ENCODE data around the gene SUSD1.

The SUSD1 gene

GRCh38 chr9:112157961-112158360 is 17.1 kb downstream of the SUSD1 start:
- H2AFZ ChIP-seq (ENCODE audit: low read depth, low read length) = no peak overlapping the region
- H3K27ac ChIP-seq (ENCODE audit: low read length) = no peak overlapping the region
- no peaks in the 10 kb centered on the region for H3K79me2 ChIP-seq (ENCODE audit: insufficient read depth, low read length)
- H3K9me3 ChIP-seq (ENCODE audit: insufficient read depth, low read length, severe bottlenecking) = no peaks in the 10 kb centered on the region
- ATAC-seq (ENCODE audit: insufficient read depth, low read depth) = no peak
- H3K4me3 ChIP-seq (ENCODE audit: low read depth in 1 of 2, low read length in 2 of 2) = no peak overlapping the region
- no peak overlapping the region for H3K9ac ChIP-seq (ENCODE audit: low read depth, low read length)
- TF ChIP-seq EZH2 (IDR thresholded peaks at IDR 0.05; ENCODE audit: borderline replicate concordance, low read depth, low read length, severe bottlenecking) = no peak
- TF ChIP-seq, protein P1, sequence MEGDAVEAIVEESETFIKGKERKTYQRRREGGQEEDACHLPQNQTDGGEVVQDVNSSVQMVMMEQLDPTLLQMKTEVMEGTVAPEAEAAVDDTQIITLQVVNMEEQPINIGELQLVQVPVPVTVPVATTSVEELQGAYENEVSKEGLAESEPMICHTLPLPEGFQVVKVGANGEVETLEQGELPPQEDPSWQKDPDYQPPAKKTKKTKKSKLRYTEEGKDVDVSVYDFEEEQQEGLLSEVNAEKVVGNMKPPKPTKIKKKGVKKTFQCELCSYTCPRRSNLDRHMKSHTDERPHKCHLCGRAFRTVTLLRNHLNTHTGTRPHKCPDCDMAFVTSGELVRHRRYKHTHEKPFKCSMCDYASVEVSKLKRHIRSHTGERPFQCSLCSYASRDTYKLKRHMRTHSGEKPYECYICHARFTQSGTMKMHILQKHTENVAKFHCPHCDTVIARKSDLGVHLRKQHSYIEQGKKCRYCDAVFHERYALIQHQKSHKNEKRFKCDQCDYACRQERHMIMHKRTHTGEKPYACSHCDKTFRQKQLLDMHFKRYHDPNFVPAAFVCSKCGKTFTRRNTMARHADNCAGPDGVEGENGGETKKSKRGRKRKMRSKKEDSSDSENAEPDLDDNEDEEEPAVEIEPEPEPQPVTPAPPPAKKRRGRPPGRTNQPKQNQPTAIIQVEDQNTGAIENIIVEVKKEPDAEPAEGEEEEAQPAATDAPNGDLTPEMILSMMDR (IDR thresholded peaks at IDR 0.05; ENCODE audit: borderline replicate concordance, extremely low read depth, low read length, poor library complexity, severe bottlenecking) = no peak
- H4K20me1 ChIP-seq (ENCODE audit: insufficient read depth, low read length) = no peaks in the 10 kb centered on the region
- H3K36me3 ChIP-seq (ENCODE audit: insufficient read depth, low read length) = no peaks in the 10 kb centered on the region
- no peak for DNase-seq
- no peaks in the 10 kb centered on the region for H3K27me3 ChIP-seq (ENCODE audit: insufficient read depth, low read length, poor library complexity)
- H3K4me2 ChIP-seq (ENCODE audit: insufficient read depth, low read length) = no peak overlapping the region
- no peaks in the 10 kb centered on the region for H3K4me1 ChIP-seq (ENCODE audit: insufficient read depth, low read length)

GRCh38 chr9:112157087-112157486 is 18.0 kb downstream of the SUSD1 start:
- DNase-seq (no peak), ATAC-seq (ENCODE audit: insufficient read depth, low read depth) (no peak)
- no peak overlapping the region for H3K4me3 ChIP-seq (ENCODE audit: low read depth in 1 of 2, low read length in 2 of 2)
- TF ChIP-seq, protein P1 (IDR thresholded peaks at IDR 0.05; ENCODE audit: borderline replicate concordance, extremely low read depth, low read length, poor library complexity, severe bottlenecking) = no peak
- no peak for TF ChIP-seq EZH2 (IDR thresholded peaks at IDR 0.05; ENCODE audit: borderline replicate concordance, low read depth, low read length, severe bottlenecking)
- no peak overlapping the region for H3K27ac ChIP-seq (ENCODE audit: low read length)
- no peaks in the 10 kb centered on the region for H3K9me3 ChIP-seq (ENCODE audit: insufficient read depth, low read length, severe bottlenecking)
- no peak overlapping the region for H3K4me2 ChIP-seq (ENCODE audit: insufficient read depth, low read length)
- H2AFZ ChIP-seq (ENCODE audit: low read depth, low read length) = no peak overlapping the region
- H3K36me3 ChIP-seq (ENCODE audit: insufficient read depth, low read length) = no peaks in the 10 kb centered on the region
- H3K4me1 ChIP-seq (ENCODE audit: insufficient read depth, low read length) = no peaks in the 10 kb centered on the region
- no peaks in the 10 kb centered on the region for H3K27me3 ChIP-seq (ENCODE audit: insufficient read depth, low read length, poor library complexity)
- H4K20me1 ChIP-seq (ENCODE audit: insufficient read depth, low read length) = no peaks in the 10 kb centered on the region
- H3K79me2 ChIP-seq (ENCODE audit: insufficient read depth, low read length) = no peaks in the 10 kb centered on the region
- no peak overlapping the region for H3K9ac ChIP-seq (ENCODE audit: low read depth, low read length)

GRCh38 chr9:112149211-112149610 is 25.9 kb downstream of the SUSD1 start:
- Histone ChIP-seq H2AFZ (ENCODE audit: low read depth, low read length) (no peak overlapping the region), H3K36me3 (ENCODE audit: insufficient read depth, low read length) (no peaks in the 10 kb centered on the region)
- TF ChIP-seq, protein P1 (IDR thresholded peaks at IDR 0.05; ENCODE audit: borderline replicate concordance, extremely low read depth, low read length, poor library complexity, severe bottlenecking) = no peak

DNA sequence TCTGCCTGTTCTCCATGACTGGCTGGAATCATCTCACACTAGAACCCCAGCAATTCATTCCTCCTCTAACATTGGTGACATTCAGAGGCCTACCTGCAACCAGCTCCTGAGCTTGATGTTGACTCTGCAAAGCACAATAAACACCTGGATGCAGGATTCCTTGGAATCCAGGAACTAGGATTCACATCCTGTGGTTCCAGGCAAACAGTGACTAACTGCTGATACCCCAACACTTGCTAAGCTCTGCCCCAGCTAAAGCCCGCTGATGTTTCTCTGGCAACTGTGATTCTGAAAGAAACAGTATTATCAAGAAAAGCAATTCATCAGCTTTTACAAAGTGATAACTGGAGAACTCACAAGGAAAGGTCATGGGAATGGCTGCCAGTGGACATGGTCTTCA is 29.2 kb downstream of the SUSD1 start:
- no peak overlapping the region for H3K27ac ChIP-seq (ENCODE audit: low read length)
- H3K4me2 ChIP-seq (ENCODE audit: insufficient read depth, low read length) = no peak overlapping the region
- TF ChIP-seq EZH2 (IDR thresholded peaks at IDR 0.05; ENCODE audit: borderline replicate concordance, low read depth, low read length, severe bottlenecking) = no peak
- TF ChIP-seq, protein P1 (IDR thresholded peaks at IDR 0.05; ENCODE audit: borderline replicate concordance, extremely low read depth, low read length, poor library complexity, severe bottlenecking) = no peak
- H2AFZ ChIP-seq (ENCODE audit: low read depth, low read length) = no peak overlapping the region
- no peaks in the 10 kb centered on the region for H3K4me1 ChIP-seq (ENCODE audit: insufficient read depth, low read length)
- no peaks in the 10 kb centered on the region for H4K20me1 ChIP-seq (ENCODE audit: insufficient read depth, low read length)
- H3K9me3 ChIP-seq (ENCODE audit: insufficient read depth, low read length, severe bottlenecking) = no peaks in the 10 kb centered on the region
- H3K4me3 ChIP-seq (ENCODE audit: low read depth in 1 of 2, low read length in 2 of 2) = no peak overlapping the region
- ATAC-seq (ENCODE audit: insufficient read depth, low read depth) (no peak), DNase-seq (no peak)
- no peak overlapping the region for H3K9ac ChIP-seq (ENCODE audit: low read depth, low read length)
- H3K36me3 ChIP-seq (ENCODE audit: insufficient read depth, low read length) = peaks cover 4% of the 10 kb centered on the region
- H3K79me2 ChIP-seq (ENCODE audit: insufficient read depth, low read length) = no peaks in the 10 kb centered on the region
- no peaks in the 10 kb centered on the region for H3K27me3 ChIP-seq (ENCODE audit: insufficient read depth, low read length, poor library complexity)

More at GRCh38 chr9:112149211-112149610, 25.9 kb downstream of the SUSD1 start:
- DNase-seq = no peak
- no peak for ATAC-seq (ENCODE audit: insufficient read depth, low read depth)
- Histone ChIP-seq H3K27me3 (ENCODE audit: insufficient read depth, low read length, poor library complexity) (no peaks in the 10 kb centered on the region), H3K9ac (ENCODE audit: low read depth, low read length) (no peak overlapping the region), H4K20me1 (ENCODE audit: insufficient read depth, low read length) (no peaks in the 10 kb centered on the region), H3K27ac (ENCODE audit: low read length) (no peak overlapping the region), H3K9me3 (ENCODE audit: insufficient read depth, low read length, severe bottlenecking) (no peaks in the 10 kb centered on the region), H3K4me3 (ENCODE audit: low read depth in 1 of 2, low read length in 2 of 2) (no peak overlapping the region), H3K4me1 (ENCODE audit: insufficient read depth, low read length) (no peaks in the 10 kb centered on the region), H3K4me2 (ENCODE audit: insufficient read depth, low read length) (no peak overlapping the region), H3K79me2 (ENCODE audit: insufficient read depth, low read length) (no peaks in the 10 kb centered on the region)

Data from DND-41 (cell line).